Heart left ventricle (tissue), 13 donors: ENCODE measurements around the gene ABHD1.

Experiments
- CTCF ChIP-seq, 12 donors: fragments of 200-600 bp; sonication (generic) in 4 of 12; IDR thresholded peaks; one replicate each; pipeline versions ENCODE4 v1.5.0 to v1.8.0; 2018 to 2022; ENCODE audit warnings: antibody characterized with exemption in 12 of 12, mild to moderate bottlenecking in 5 of 12
- POLR2A ChIP-seq, 2 donors: fragments of 450-650 bp; IDR thresholded peaks; one replicate each; pipeline ENCODE4 v1.6.1; 2017; ENCODE audit warnings: antibody characterized with exemption in 2 of 2, mild to moderate bottlenecking in 2 of 2, moderate library complexity in 2 of 2
- donor health status: ischemic (EF 13 %, LVEDD 7.1; RV severe dilation, severe dysfunction).
- donor health status: DM: no; HTN: yes; CAD: no.
- donor health status: DM: no; HTN: no; CAD: no.
- donor health status: ischemic (EF 25% LVEDD 6.9; RV normal size, moderate dysfunction).
- donor health status: ischemic (EF 25% LVEDD 5.7; RV mildly dilated, moderate dysfunction).
- donor health status: ischemic (EF 35%, LVEDD 5.7; RV mildly dilated, moderate dysfunction).
- donor health status: nonischemic (EF 11% LVEDD 7.7; RV severe dilation, severe dysfunction).
- donor health status: DM: yes; HTN: yes; CAD: no.
- donor health status: PGD.
- donor health status: ischemic (EF 29% LVEDD 5.4; RV normal size, mild dysfunction).
- donor health status: nonischemic (EF 23%, LVEDD 6.1; RV moderate dilation, normal function).

DNA sequence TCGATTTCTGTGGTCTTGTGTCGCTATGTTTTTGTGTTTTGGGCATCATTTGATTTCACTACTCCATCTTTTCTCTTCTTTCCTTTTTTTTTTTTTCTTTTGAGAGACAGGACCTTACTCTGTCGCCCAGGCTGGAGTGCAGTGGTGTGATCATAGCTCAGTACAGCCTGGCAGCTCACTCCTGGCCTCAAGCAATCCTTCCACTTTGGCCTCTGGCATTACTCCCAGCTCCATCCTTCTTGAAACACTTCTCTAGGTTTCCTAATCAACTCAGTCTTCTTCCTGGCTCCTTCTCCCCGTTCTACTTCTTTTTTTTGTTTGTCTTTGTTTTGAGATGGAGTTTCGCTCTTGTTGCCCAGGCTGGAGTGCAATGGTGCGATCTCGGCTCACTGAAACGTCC is 51.7 kb downstream of the ABHD1 start:
- TF ChIP-seq POLR2A (IDR thresholded peaks at IDR 0.05) (no peak), CTCF (IDR thresholded peaks at IDR 0.05) (no peak)
